Activated CD4-positive, alpha-beta T cell treated with anti-CD3 and anti-CD28 coated beads for 4 hours (primary cell): ENCODE data around the gene LIF.
"Not testable (repeated sequence)": the region's sequence is repeated elsewhere in the genome, so short reads cannot be mapped to it uniquely, and the experiment has no call there.

ENCODE experiments used
- DNase-seq, 2 donors: peaks; one replicate each; pipeline ENCODE4 v3.0.0-alpha.2; 2020

LIF gene

GRCh38 chr22:30224161-30224857 is 22.2 kb downstream of the LIF start:
- no peak for DNase-seq

GRCh38 chr22:30223303-30223702 is 23.3 kb downstream of the LIF start:
- DNase-seq, result no peak

- no peak for DNase-seq
Observed at GRCh38 chr22:30222321-30222720, 24.2 kb downstream of the LIF start.

- DNase-seq, result peak; percentile 43 to 65
Observed at GRCh38 chr22:30221121-30221992, 25.2 kb downstream of the LIF start.

- DNase-seq, result no peak
Observed at GRCh38 chr22:30220338-30221012, 26.1 kb downstream of the LIF start.

- no peak for DNase-seq
Observed at GRCh38 chr22:30219668-30220278, 26.8 kb downstream of the LIF start.

- no peak for DNase-seq
Observed at GRCh38 chr22:30219049-30219654, 27.4 kb downstream of the LIF start.

- DNase-seq, result no peak
Observed at GRCh38 chr22:30217698-30218560, 28.6 kb downstream of the LIF start.

GRCh38 chr22:30216710-30217109 is 29.8 kb downstream of the LIF start:
- DNase-seq, result no peak

GRCh38 chr22:30216272-30216671 is 30.3 kb downstream of the LIF start:
- DNase-seq, result not testable (repeated sequence)

GRCh38 chr22:30214703-30215407 is 31.7 kb downstream of the LIF start:
- DNase-seq, result no peak

GRCh38 chr22:30212996-30213441 is 33.5 kb downstream of the LIF start:
- no peak for DNase-seq

- DNase-seq, result no peak
Observed at GRCh38 chr22:30212363-30212995, 34.1 kb downstream of the LIF start.

GRCh38 chr22:30211124-30211820 is 35.3 kb downstream of the LIF start:
- DNase-seq, result no peak

GRCh38 chr22:30210235-30210909 is 36.2 kb downstream of the LIF start:
- no peak for DNase-seq

GRCh38 chr22:30209642-30210041 is 36.9 kb downstream of the LIF start:
- no peak for DNase-seq

GRCh38 chr22:30208631-30209603 is 37.6 kb downstream of the LIF start:
- DNase-seq, result no peak

- no peak for DNase-seq
Observed at GRCh38 chr22:30206944-30207343, 39.6 kb downstream of the LIF start.
